Daoy (cell line): ENCODE results near the gene NSFL1C. TPM values are rescaled to one million over a fixed set of nuclear protein-coding genes. Genes with fewer than 3 reads are reported as not detected.
"Not testable (repeated sequence)": the region's sequence is repeated elsewhere in the genome, so short reads cannot be mapped to it uniquely, and the experiment has no call there.

Experiments
- DNase-seq: peaks from one replicate; pipeline ENCODE4 v3.0.0-alpha.2; 2015; ENCODE audit warnings: low read depth
- total RNA-seq: library from RNA; depleted of rRNA; stranded (reverse); fragments of >200 nt; shearing (Covaris generic); gene quantifications from 2 replicates; pipeline ENCODE4 v1.2.3, GENCODE V29; 2014

NSFL1C gene
- total RNA-seq, 1 experiment from 2014 or later, result 54.2 TPM

- peak; percentile 24 for DNase-seq
Observed at GRCh38 chr20:1423625-1424106, 43.0 kb downstream of the NSFL1C start.

DNA sequence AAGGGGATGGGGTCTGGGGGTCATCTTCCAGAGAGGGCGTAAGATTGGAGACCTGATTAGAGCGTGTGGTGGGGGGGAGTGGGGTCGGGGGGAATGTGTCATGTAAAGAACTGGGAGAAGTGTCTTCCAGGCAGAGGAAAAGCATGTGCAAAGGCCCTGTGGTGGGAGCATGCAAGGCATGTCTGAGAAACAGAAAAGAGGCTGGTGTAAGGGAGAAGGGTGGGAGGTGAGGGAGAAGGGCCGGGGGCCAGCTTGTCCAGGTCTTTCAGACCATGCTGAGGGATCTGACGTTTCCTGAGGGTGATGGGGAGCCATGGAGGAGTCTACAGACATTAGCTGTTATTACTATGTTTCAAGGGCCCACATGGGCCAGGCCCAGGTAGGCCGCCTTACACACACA lies 43.4 kb downstream of the NSFL1C start:
- no peak for DNase-seq

GRCh38 chr20:1422753-1423152 lies 43.9 kb downstream of the NSFL1C start:
- peak; percentile 58 for DNase-seq

- no peak for DNase-seq
Observed at GRCh38 chr20:1420066-1420465, 46.6 kb downstream of the NSFL1C start.

- DNase-seq, result peak; percentile 34
Observed at GRCh38 chr20:1418350-1418749, 48.3 kb downstream of the NSFL1C start.

DNA sequence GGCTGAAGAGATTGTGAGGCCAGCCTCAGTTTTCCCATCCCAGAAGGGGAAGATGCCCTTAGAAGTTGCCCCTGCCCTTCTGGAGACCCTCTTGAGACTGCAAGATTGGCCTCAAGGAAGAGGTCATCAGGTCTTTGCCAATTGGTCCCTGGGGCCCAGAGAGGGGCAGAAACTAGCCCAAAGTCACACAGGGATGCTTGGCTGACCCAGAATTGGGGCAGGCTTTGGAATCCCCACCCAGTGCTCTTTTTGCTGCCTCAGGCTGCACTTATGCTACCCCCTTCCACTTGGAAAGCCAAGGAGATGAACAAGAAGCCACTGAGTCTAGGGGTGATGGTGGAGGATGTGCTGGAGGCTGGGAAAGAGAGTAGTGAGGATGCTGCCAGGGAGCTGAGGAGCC lies 48.9 kb downstream of the NSFL1C start:
- no peak for DNase-seq

DNA sequence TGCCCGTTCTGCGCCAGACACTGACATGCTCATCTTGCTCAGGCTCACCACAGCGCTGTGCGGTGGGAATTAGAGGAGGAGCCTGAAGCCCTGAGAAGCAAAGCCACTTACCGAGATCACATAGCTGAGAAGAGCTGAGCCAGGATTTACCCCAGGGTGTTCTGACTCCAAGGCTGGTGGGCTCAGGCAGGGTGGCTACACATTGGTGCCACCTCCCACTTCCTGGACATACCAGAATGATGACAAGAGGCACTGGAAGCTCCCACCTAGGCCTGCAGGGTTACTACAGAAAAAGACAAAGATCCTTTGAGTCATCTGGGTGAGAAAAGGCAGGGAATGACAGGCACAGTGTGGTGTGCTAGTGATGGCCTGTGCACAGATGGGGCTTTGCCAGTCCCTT lies 49.4 kb downstream of the NSFL1C start:
- DNase-seq, result peak; percentile 77

DNA sequence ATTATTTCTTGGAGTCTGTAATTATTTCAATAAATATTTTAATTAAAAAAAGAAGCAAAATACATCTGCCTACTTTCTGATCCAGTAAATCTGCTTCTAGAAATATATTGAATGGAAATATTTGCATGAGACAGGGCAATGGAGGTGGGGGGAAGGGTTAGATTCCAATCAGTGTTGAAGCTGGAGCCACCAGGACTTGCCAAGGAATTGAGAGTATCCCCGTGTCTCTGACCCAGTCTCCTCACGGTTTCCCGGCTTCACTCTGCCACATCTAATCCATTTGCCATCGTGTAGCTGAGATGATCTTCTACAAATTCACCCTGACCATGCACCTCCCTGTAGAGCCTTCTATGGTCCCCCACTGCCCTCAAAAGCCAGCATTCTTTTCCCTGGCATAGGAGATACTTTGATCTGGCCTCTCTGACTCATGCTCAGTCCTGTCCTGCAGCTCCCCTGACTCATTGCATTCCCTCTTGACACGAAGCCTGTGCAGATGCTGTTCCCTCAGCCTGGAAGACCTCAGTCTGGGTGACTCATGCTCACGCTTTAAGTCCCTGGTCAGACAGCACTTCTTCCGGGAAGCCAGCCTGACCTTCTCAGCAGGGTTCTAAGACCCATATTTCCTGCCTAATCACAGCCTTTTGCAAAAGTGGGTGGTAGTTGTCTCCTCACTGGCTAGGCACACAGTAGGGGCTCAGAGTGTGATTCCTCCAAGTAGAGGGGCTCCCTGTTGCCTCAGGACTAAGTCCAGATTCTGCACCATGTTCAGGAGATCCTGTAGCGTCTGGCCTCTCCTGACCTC lies 50.8 kb downstream of the NSFL1C start:
- peak; percentile 94 for DNase-seq

DNA sequence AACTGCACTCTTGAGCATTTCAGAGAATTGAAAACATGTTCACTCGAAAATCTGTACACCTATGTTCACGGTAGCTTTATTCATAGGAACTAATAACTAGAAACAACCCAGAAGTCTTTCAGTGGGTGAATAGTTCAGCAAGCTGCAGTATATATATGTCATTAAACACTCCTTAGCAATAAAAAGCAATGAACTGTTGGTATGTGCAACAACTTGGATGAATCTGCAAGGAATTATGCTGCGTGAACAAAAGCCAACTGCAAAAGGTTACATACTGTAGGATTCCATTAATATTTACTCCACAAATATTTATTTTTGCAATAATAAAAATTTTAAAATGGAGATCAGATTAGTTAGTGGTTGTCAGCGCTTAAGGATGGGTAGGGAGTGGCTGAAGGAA lies 51.7 kb downstream of the NSFL1C start:
- no peak for DNase-seq

DNA sequence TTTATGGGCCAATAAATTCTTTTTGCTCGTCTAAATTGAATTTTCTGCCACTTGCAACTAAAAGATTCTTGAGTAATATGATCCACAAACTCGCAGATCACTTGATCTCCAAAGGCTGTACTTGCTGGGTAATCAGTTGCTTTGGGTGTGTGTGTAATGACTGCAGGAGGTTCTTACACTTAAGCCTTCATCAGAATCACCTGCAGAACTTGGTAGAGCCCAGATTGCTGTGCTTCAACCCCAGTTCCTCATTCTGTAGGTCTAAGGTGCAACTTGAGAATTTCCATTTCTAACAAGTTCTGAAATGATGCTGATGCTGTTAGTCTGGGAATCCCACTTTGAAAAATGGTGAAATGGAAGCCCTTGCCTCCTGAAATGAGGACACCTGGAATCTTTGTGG lies 60.8 kb downstream of the NSFL1C start:
- DNase-seq, result no peak

DNA sequence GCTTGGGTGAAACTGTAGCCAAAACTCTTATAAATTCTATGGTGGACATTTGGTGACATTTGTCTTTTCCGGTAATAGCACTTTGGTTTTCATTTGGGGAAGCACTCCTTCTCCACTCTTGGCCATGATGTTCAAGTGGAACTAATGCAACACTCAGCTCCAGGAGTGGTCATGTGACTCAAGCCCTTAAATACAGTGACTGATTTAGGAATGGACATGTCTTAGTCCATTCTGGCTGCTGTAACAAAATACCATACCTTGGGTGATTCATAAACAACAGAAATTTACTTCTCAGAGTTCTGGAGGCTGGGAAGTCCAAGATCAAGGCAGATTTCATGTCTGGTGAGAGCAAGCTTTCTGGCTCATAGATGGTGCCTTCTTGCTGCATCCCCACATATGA lies 63.0 kb downstream of the NSFL1C start:
- DNase-seq, result no peak

DNA sequence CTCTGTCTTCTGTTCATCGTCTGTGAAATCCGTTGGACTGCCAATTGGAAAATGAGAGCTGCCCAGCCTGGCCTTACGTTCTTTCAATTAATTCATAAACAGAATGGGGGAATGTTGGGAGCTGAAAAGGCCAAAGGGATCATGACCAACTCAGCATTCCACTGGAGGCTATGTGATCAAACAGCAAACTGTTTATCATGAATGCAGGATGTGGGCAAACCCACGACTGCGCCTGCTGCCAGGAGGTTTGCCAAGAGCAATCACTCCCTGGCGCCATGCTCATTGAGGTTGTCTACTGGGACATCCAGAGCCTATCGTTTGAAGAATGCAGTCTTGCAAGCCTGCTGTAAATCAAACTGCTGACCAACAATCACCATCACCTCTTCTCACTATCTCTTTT lies 64.5 kb downstream of the NSFL1C start:
- peak; percentile 69 for DNase-seq

DNA sequence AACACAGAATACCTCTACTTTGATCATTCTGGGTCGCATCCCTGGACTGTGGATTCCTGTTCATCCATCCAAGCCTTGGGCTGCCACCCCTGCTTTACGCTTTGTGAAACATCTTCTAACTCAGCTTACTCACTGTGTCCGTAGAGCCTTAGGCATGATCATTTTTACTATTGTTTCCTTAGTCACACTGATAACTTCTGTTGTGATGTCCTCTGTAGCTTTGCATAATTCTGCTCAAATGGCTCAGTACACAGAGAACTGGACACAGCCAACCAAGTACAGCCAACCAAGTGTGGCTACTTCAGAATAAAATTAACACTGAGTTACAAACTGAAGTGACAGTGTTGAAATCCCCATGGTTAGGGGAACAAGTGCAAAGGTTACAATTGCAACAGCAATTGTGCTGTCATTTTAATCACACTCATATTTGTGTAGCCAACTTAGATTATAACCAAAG lies 65.2 kb downstream of the NSFL1C start:
- no peak for DNase-seq

DNA sequence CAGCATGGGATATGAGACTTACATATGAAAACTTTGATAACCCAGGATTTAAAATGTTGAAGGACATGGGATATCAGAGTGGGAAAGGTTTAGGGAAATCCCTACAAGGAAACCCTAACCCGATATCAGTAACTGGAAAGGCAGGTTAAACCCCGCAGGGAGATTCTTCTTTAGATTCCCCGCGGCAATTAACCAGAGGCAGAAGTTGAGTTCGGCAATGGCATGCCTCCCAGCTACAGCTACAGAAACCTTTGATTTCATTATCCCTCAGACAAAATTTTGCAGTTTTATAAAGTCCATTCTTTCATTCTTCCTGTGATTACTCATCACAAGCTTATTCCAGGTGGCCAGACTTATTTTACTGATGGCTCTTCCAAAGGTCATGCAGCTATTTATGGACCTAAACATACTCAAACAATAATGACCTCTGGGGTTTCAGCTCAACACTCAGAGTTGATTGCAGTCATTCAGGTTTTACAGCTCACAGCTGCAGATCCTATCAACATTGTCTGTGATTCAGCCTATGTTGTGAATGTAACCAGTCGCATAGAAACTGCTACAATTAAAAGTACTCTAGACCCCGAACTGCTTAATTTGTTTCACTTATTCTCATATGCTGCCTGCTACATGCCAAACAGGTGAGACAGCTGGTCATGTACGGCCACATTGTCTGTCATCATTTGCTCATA lies 66.8 kb downstream of the NSFL1C start:
- DNase-seq, result peak; percentile 56

DNA sequence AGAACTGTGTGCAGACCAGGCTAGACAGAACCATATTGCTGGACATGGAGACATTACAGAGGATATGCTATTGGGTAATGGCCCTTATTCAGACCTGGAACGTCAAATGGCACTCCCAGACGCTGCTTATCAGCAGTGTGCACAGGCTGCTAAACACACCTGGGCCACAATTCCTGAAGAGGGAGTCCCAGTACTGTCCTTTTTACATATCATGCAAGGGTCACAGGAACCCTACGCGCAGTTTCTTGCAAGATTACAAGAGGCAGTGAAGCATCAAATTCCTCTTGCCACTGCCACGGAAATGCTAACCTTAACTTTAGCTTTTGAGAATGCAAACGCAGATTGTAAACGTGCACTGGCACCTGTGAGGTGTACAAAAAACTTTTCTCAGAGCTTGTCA lies 68.5 kb downstream of the NSFL1C start:
- not testable (repeated sequence) for DNase-seq

- no peak for DNase-seq
Observed at GRCh38 chr20:1397710-1398109, 68.9 kb downstream of the NSFL1C start.

DNA sequence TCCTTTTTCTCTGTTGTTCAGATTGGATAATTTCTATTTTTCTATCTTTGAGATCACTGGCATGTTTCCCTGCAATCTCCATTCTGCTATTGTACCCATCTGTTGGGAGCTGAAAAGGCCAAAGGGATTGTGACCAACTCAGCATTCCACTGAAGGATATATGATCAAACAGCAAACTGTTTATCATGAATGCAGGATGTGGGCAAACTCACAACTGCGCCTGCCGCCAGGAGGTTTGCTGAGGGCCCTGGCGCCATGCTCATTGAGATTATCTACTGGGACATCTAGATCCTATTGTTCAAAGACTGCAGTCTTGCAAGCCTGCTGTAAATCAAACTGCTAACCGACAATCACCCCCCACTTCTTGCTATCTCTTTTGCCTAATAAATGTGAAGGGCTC lies 69.9 kb downstream of the NSFL1C start:
- no peak for DNase-seq

DNA sequence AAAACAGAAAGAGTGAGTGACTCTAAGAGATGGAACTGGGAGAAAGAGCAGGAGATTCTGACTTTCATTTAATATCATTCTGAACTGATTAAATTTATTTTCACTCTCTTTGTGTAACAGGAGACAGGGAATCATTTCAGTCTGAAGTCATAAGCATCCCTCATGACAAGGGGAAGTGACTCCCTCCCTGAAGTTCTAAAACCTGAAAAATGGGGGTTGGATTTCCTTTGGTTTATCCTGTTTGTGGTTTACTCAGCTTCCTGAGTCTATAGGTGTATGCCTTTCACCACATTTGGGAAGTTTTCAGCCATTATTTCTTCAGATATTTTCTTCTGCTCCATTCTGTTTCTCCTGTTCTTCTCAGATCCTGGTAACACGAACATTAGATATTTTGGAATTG lies 70.4 kb downstream of the NSFL1C start:
- DNase-seq, result no peak

- no peak for DNase-seq
Observed at GRCh38 chr20:1394686-1395085, 72.0 kb downstream of the NSFL1C start.

- no peak for DNase-seq
Observed at GRCh38 chr20:1393507-1393882, 73.2 kb downstream of the NSFL1C start.

DNA sequence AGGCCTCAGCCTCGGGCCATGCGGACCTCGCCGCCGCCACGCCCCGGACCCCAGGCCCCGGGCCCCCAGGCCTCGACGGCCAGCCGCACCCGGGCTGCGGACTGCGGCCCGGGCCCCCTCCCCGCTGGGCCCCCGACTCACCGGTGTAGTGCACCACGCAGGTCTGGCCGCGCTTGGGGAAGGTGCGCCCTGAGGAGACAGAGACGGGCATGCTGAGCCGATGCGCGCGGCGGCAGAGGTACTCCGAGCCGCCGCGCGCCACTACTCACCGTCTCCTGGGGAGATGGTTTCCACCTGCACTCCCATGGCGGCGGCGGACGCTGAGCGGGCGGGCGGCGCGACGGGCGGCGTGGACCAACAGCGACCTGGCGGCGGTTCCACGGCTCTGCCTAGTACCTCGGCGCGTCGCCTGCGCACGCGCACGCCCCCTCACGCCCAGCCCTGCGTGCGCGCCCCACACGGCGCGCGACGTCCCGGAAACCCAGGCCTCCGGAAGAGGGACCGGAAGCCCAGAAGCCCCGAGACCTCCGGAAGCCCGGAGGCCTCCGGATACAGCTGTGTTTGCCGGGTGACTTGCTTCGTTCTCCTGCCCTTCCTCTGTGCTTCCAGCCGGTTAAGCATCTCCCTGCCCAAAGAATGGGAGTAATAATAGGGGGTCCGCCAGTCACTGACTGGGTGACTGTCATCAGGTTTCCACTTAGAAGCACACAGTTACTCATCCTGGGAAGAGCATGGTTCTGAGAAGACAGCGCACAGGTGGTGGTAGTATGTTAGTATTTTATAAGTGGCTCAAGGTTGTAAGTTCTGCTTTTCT lies 73.7 kb downstream of the NSFL1C start, which contains the start of gene FKBP1A:
FKBP1A (minus strand) TSS at position 362 of the 814 bp plus-strand sequence; CDS start at position 306, 56 bp downstream.
- peak; percentile 93 for DNase-seq

- no peak for DNase-seq
Observed at GRCh38 chr20:1392443-1392692, 74.3 kb downstream of the NSFL1C start.
